ENCODE data around the gene RCAN2. TPM values are rescaled to one million over a fixed set of nuclear protein-coding genes. Genes with fewer than 3 reads are reported as not detected.
A peak's percentile ranks its signal among the peaks of the same experiment; 100 is the strongest.

RCAN2 gene
- 0.05 TPM for total RNA-seq (2021; ENCODE audit: unreplicated experiment)
- polyA plus RNA-seq (2012; ENCODE audit: insufficient read length) = not detected
- Bru-seq, nascent RNA = percentile 3 among the genes with signal in this experiment
- BruChase-seq, experiment 1, labeled RNA remaining after a 2-hour chase = percentile 2 among the genes with signal in this experiment
- BruChase-seq, experiment 2, labeled RNA remaining after a 6-hour chase = percentile 1 among the genes with signal in this experiment
- long read RNA-seq, partial matches to known transcripts = 1 of 1 reads
- long read RNA-seq, other reads (novel, unspliced or antisense) = 0 of 1 reads

GRCh38 chr6:46491201-46491627, at the start of gene RCAN2:
TSS of gene RCAN2 (minus strand) at chr6:46491449.
- Histone ChIP-seq H3K4me3 (ENCODE audit: low read depth in 2 of 2, low read length in 2 of 2) (peak within 1 kb of the TSS; percentile 39 to 65), H3K9me3 (ENCODE audit: control insufficient read depth, insufficient read depth, low read depth, low read length) (no peaks in the 10 kb centered on the region), H3K27ac (ENCODE audit: low read length) (no peak within 1 kb of the TSS), H3K4me1 (ENCODE audit: control insufficient read depth, insufficient read depth, low read length) (peaks cover 8% of the 10 kb centered on the region), H3K36me3 (ENCODE audit: control insufficient read depth, insufficient read depth, low read length) (no peaks in the 10 kb centered on the region), H3K27me3 (ENCODE audit: control insufficient read depth, insufficient read depth, low read length) (peaks cover 42% of the 10 kb centered on the region)
- TF ChIP-seq, protein P1, sequence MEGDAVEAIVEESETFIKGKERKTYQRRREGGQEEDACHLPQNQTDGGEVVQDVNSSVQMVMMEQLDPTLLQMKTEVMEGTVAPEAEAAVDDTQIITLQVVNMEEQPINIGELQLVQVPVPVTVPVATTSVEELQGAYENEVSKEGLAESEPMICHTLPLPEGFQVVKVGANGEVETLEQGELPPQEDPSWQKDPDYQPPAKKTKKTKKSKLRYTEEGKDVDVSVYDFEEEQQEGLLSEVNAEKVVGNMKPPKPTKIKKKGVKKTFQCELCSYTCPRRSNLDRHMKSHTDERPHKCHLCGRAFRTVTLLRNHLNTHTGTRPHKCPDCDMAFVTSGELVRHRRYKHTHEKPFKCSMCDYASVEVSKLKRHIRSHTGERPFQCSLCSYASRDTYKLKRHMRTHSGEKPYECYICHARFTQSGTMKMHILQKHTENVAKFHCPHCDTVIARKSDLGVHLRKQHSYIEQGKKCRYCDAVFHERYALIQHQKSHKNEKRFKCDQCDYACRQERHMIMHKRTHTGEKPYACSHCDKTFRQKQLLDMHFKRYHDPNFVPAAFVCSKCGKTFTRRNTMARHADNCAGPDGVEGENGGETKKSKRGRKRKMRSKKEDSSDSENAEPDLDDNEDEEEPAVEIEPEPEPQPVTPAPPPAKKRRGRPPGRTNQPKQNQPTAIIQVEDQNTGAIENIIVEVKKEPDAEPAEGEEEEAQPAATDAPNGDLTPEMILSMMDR (IDR thresholded peaks at IDR 0.05) = no peak
- TF ChIP-seq SIN3A (IDR thresholded peaks at IDR 0.05; ENCODE audit: borderline replicate concordance, insufficient read depth, low read depth, low read length) (no peak), POLR2AphosphoS5 (IDR thresholded peaks at IDR 0.05; ENCODE audit: low read depth, low read length) (no peak)
- TF ChIP-seq, protein P2, sequence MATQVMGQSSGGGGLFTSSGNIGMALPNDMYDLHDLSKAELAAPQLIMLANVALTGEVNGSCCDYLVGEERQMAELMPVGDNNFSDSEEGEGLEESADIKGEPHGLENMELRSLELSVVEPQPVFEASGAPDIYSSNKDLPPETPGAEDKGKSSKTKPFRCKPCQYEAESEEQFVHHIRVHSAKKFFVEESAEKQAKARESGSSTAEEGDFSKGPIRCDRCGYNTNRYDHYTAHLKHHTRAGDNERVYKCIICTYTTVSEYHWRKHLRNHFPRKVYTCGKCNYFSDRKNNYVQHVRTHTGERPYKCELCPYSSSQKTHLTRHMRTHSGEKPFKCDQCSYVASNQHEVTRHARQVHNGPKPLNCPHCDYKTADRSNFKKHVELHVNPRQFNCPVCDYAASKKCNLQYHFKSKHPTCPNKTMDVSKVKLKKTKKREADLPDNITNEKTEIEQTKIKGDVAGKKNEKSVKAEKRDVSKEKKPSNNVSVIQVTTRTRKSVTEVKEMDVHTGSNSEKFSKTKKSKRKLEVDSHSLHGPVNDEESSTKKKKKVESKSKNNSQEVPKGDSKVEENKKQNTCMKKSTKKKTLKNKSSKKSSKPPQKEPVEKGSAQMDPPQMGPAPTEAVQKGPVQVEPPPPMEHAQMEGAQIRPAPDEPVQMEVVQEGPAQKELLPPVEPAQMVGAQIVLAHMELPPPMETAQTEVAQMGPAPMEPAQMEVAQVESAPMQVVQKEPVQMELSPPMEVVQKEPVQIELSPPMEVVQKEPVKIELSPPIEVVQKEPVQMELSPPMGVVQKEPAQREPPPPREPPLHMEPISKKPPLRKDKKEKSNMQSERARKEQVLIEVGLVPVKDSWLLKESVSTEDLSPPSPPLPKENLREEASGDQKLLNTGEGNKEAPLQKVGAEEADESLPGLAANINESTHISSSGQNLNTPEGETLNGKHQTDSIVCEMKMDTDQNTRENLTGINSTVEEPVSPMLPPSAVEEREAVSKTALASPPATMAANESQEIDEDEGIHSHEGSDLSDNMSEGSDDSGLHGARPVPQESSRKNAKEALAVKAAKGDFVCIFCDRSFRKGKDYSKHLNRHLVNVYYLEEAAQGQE (IDR thresholded peaks at IDR 0.05; ENCODE audit: insufficient read depth in 1 of 2, low read depth in 2 of 2, low read length in 1 of 2) = no peak
- intact Hi-C loops (cut with micrococcal nuclease; ENCODE audit: unreplicated experiment) = no loop called here
- DNase-seq (ENCODE audit: low read depth, low spot score) (no peak), ATAC-seq (peak; percentile 85)
- no TSS peak for BruUV-seq (replicated peaks)
- CTCF ChIA-PET = interaction anchor here (0.7 kb wide), 1 partner anchor 1114 kb away, joined by 12 read pairs; no protein-coding TSS in a partner anchor
- POLR2A ChIA-PET = no interaction called here
- in situ Hi-C loops (cut with HindIII; ENCODE audit: low pct_unique_long_range_greater_than_20kb, low sequenced_read_pairs) = no loop called here

DNA sequence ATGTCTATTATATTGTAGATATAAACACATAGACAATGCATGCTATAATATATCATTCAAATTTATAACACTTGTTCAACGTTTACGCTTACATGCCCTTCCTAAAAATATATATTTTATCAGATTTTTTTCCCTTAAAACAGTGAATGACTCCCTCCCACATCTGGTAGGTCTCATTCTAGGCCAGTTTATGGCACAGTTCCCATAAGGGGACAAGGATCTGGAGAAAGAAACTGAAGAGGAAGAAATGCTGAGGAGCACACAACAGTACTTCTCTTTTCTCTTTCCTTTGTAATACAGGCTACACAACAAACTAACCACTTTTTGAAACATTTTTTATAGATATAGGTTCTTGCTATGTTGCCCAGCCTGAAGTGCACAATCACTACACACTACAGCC, 48.6 kb upstream of the RCAN2 start:
- DNase-seq (ENCODE audit: low read depth, low spot score) = no peak
- no peak overlapping the region for H3K4me3 ChIP-seq (ENCODE audit: low read depth in 2 of 2, low read length in 2 of 2)
- in situ Hi-C loops (cut with HindIII; ENCODE audit: low pct_unique_long_range_greater_than_20kb, low sequenced_read_pairs) = no loop called here
- intact Hi-C loops (cut with micrococcal nuclease; ENCODE audit: unreplicated experiment) = no loop called here
- CTCF ChIA-PET = no interaction called here
- ATAC-seq = no peak
- no peaks in the 10 kb centered on the region for H3K4me1 ChIP-seq (ENCODE audit: control insufficient read depth, insufficient read depth, low read length)
- no peaks in the 10 kb centered on the region for H3K9me3 ChIP-seq (ENCODE audit: control insufficient read depth, insufficient read depth, low read depth, low read length)
- POLR2A ChIA-PET = no interaction called here
- H3K27ac ChIP-seq (ENCODE audit: low read length) = no peak overlapping the region
- BruUV-seq (replicated peaks) = no TSS peak
- H3K36me3 ChIP-seq (ENCODE audit: control insufficient read depth, insufficient read depth, low read length) = no peaks in the 10 kb centered on the region
- TF ChIP-seq POLR2AphosphoS5 (IDR thresholded peaks at IDR 0.05; ENCODE audit: low read depth, low read length) (no peak), SIN3A (IDR thresholded peaks at IDR 0.05; ENCODE audit: borderline replicate concordance, insufficient read depth, low read depth, low read length) (no peak), TCF7L2 (IDR thresholded peaks at IDR 0.05; ENCODE audit: low read depth, low read length) (no peak)
- TF ChIP-seq, protein P2 (IDR thresholded peaks at IDR 0.05; ENCODE audit: insufficient read depth in 1 of 2, low read depth in 2 of 2, low read length in 1 of 2) = no peak
- TF ChIP-seq, protein P1 (IDR thresholded peaks at IDR 0.05) = no peak
- H3K27me3 ChIP-seq (ENCODE audit: control insufficient read depth, insufficient read depth, low read length) = no peaks in the 10 kb centered on the region
